PC-9 (cell line): ENCODE measurements around the gene ZFYVE9. TPM values are rescaled to one million over a fixed set of nuclear protein-coding genes. Genes with fewer than 3 reads are reported as not detected.
"Not testable (repeated sequence)": the region's sequence is repeated elsewhere in the genome, so short reads cannot be mapped to it uniquely, and the experiment has no call there.

Experiments
- BruUV-seq: library from RNA; stranded (reverse); fragments of 400-500 nt; replicated peaks from 2 replicates; lab custom pipeline; 2021; lab: Mats Ljungman, UMichigan
- CTCF ChIA-PET: fragments of 300-600 bp; sonication (Branson Sonifier 250); formaldehyde crosslinking; loops from one replicate; lab custom pipeline; 2022; ENCODE audit warnings: antibody characterized with exemption; lab: Charles Lee
- POLR2A ChIA-PET: fragments of 300-600 bp; sonication (Branson Sonifier 250); formaldehyde crosslinking; loops from one replicate; lab custom pipeline; 2022; ENCODE audit warnings: antibody characterized with exemption; ENCODE audit not compliant: unreplicated experiment; lab: Charles Lee
- DNase-seq, 2 experiments: peaks; one replicate each; pipeline versions ENCODE4 v3.0.0 to v3.0.0-alpha.2; 2015 to 2022; ENCODE audit warnings: mixed read lengths in 1 of 2
- H2AFZ ChIP-seq: fragments of 200-600 bp; sonication (generic); 2 replicates; pipeline ENCODE4 v1.8.1; 2017; ENCODE audit warnings: antibody characterized with exemption
- H3F3A ChIP-seq: fragments of 200-600 bp; sonication (generic); 2 replicates; pipeline ENCODE4 v1.8.1; 2017; ENCODE audit warnings: antibody characterized with exemption, mild to moderate bottlenecking, low read depth; ENCODE audit not compliant: insufficient read depth
- H3K27ac ChIP-seq: fragments of 200-600 bp; sonication (generic); 2 replicates; pipeline ENCODE4 v1.6.1; 2016; ENCODE audit warnings: mixed run types
- H3K27me3 ChIP-seq: fragments of 200-600 bp; sonication (generic); 2 replicates; pipeline ENCODE4 v1.6.1; 2016; ENCODE audit warnings: low read depth, mixed run types; ENCODE audit not compliant: insufficient read depth
- H3K36me3 ChIP-seq: fragments of 200-600 bp; sonication (generic); 2 replicates; pipeline ENCODE4 v1.6.1; 2016; ENCODE audit warnings: low read depth, mixed run types
- H3K4me1 ChIP-seq: fragments of 200-600 bp; sonication (generic); replicated peaks from 2 replicates; pipeline ENCODE4 v1.6.1; 2016; ENCODE audit warnings: mixed run types; ENCODE audit not compliant: insufficient read depth
- H3K4me2 ChIP-seq: fragments of 200-600 bp; sonication (generic); 2 replicates; pipeline ENCODE4 v1.6.1; 2017; ENCODE audit warnings: mixed run types
- H3K4me3 ChIP-seq: fragments of 200-600 bp; sonication (generic); 2 replicates; pipeline ENCODE4 v1.6.1; 2016; ENCODE audit warnings: mixed run types
- H3K79me2 ChIP-seq: fragments of 200-600 bp; sonication (generic); 2 replicates; pipeline ENCODE4 v1.6.1; 2017; ENCODE audit warnings: low read depth, mixed run types
- H3K9me2 ChIP-seq: fragments of 200-600 bp; sonication (generic); 2 replicates; pipeline ENCODE4 v1.8.1; 2017; ENCODE audit warnings: mild to moderate bottlenecking; ENCODE audit not compliant: insufficient read depth
- H3K9me3 ChIP-seq: fragments of 200-600 bp; sonication (generic); 2 replicates; pipeline ENCODE4 v1.8.1; 2016; ENCODE audit warnings: low read depth; ENCODE audit not compliant: insufficient read depth
- H4K20me1 ChIP-seq: fragments of 200-600 bp; sonication (generic); 2 replicates; pipeline ENCODE4 v1.8.1; 2017; ENCODE audit not compliant: insufficient read depth
- CTCF ChIP-seq: fragments of 200-600 bp; sonication (generic); conservative IDR thresholded peaks from 2 replicates; pipeline ENCODE4 v1.6.1; 2017; ENCODE audit warnings: mixed run types, antibody characterized with exemption, mild to moderate bottlenecking, moderate library complexity
- EZH2 ChIP-seq: fragments of 200-600 bp; sonication (generic); IDR thresholded peaks from 2 replicates; pipeline ENCODE4 v1.8.0; 2017; ENCODE audit warnings: antibody characterized with exemption, low read depth
- intact Hi-C: fragments of 100-400 bp; cut with micrococcal nuclease; formaldehyde crosslinking; loops from one replicate; pipeline ENCODE4 v1.10.0; 2022; ENCODE audit not compliant: unreplicated experiment
- total RNA-seq: library from RNA; stranded (reverse); gene quantifications from 2 replicates; pipeline ENCODE4 v1.2.3, GENCODE V29; 2021

The ZFYVE9 gene
- total RNA-seq, 1 experiment from 2014 or later = 20.7 TPM

- Histone ChIP-seq H3K4me1 (peaks cover 13% of the 10 kb centered on the region; the same call in 1 of the 2 replicates), H3K9me2 (no peaks in the 10 kb centered on the region), H3K36me3 (no peaks in the 10 kb centered on the region), H3K27ac (no peak overlapping the region), H3K79me2 (peaks cover 46% of the 10 kb centered on the region), H4K20me1 (no peaks in the 10 kb centered on the region), H3K9me3 (no peaks in the 10 kb centered on the region), H3K4me2 (peak overlapping the region; percentile 81), H3K4me3 (peak overlapping the region; percentile 77), H2AFZ (peak overlapping the region; percentile 87), H3K27me3 (no peaks in the 10 kb centered on the region), H3F3A (peaks cover 12% of the 10 kb centered on the region)
- BruUV-seq = TSS peak; percentile 48
- TF ChIP-seq EZH2 (no peak), CTCF (no peak)
- ChIA-PET CTCF (interaction anchor here (0.6 kb wide), 2 partner anchors 9 to 1674 kb away, joined by 3 to 4 read pairs; no protein-coding TSS in a partner anchor), POLR2A (no interaction called here)
- intact Hi-C loops = loop anchor here (5.0 kb wide), 1 partner anchor 155 kb away; no protein-coding TSS in a partner anchor
- DNase-seq = peak in 1 of 2 experiments; percentile 52
These were observed 613 bp downstream of the ZFYVE9 start for GRCh38 chr1:52142220-52143183.

- H3F3A ChIP-seq = peaks cover 4% of the 10 kb centered on the region; the same call in 1 of the 2 replicates
- H3K4me1 ChIP-seq = peaks cover 13% of the 10 kb centered on the region; the same call in 1 of the 2 replicates
- TF ChIP-seq CTCF = no peak
- TF ChIP-seq EZH2 = no peak
- intact Hi-C loops = no loop called here
- no peak overlapping the region for H3K27ac ChIP-seq
- H4K20me1 ChIP-seq = peaks cover 1% of the 10 kb centered on the region; the same call in 1 of the 2 replicates
- H3K36me3 ChIP-seq = no peaks in the 10 kb centered on the region
- no peaks in the 10 kb centered on the region for H3K9me3 ChIP-seq
- no peaks in the 10 kb centered on the region for H3K9me2 ChIP-seq
- no peaks in the 10 kb centered on the region for H3K27me3 ChIP-seq
- no peak overlapping the region for H3K4me3 ChIP-seq
- CTCF ChIA-PET = no interaction called here
- BruUV-seq = no TSS peak
- no peak overlapping the region for H2AFZ ChIP-seq
- DNase-seq = no peak
- H3K79me2 ChIP-seq = peaks cover 49% of the 10 kb centered on the region
- POLR2A ChIA-PET = no interaction called here
- no peak overlapping the region for H3K4me2 ChIP-seq
These were observed 3.2 kb downstream of the ZFYVE9 start for GRCh38 chr1:52145137-52145536.

DNA sequence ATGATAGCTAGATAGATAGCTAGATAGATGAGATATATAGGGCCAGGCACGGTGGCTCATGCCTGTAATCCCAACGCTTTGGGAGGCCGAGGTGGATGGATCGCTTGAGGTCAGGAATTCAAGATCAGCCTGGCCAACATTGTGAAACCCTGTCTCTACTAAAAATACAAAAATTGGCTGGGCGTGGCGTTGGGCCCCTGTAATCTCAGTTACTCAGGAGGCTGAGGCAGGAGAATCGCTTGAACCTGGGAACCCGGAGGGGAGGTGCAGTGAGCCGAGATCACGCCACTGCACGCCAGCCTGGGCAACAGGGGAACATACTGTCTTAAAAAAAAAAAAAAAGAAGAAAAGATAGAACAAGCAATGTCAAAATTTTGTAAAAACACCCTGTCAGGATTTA lies 8.6 kb downstream of the ZFYVE9 start:
- DNase-seq, H3F3A ChIP-seq, intact Hi-C loops, H3K4me2 ChIP-seq, H4K20me1 ChIP-seq, BruUV-seq, H3K27ac ChIP-seq, POLR2A ChIA-PET, H2AFZ ChIP-seq, H3K9me2 ChIP-seq, H3K4me3 ChIP-seq, H3K27me3 ChIP-seq, H3K9me3 ChIP-seq, H3K4me1 ChIP-seq, H3K36me3 ChIP-seq: not testable (repeated sequence)
- H3K79me2 ChIP-seq = peaks cover 17% of the 10 kb centered on the region
- CTCF ChIA-PET = interaction anchor here (0.6 kb wide), 1 partner anchor 8 kb away, joined by 5 read pairs; no protein-coding TSS in a partner anchor
